ENCODE measurements around the gene METRNL.

- TF ChIP-seq CTCF (IDR thresholded peaks at IDR 0.05; ENCODE audit: low read depth, low read length) (no peak), EZH2phosphoT487 (IDR thresholded peaks at IDR 0.05; ENCODE audit: low read depth) (no peak)
Observed at GRCh38 chr17:83129676-83130075, 50.3 kb downstream of the METRNL start.
